Measurements from ENCODE around the gene CXorf38.

CXorf38 gene

GRCh38 chrX:40647307-40648197 lies at the start of gene CXorf38:
Gene CXorf38, minus strand, starts transcription at chrX:40647561. Its CDS starts 41 bp downstream, at chrX:40647520.
- DNase-seq (ENCODE audit: low spot score) = peak; percentile 87

- no peak for DNase-seq (ENCODE audit: low spot score)
These were observed 47.4 kb upstream of the CXorf38 start for GRCh38 chrX:40694802-40695201.

GRCh38 chrX:40688929-40689328 lies 41.6 kb upstream of the CXorf38 start:
- no peak for DNase-seq (ENCODE audit: low spot score)

DNA sequence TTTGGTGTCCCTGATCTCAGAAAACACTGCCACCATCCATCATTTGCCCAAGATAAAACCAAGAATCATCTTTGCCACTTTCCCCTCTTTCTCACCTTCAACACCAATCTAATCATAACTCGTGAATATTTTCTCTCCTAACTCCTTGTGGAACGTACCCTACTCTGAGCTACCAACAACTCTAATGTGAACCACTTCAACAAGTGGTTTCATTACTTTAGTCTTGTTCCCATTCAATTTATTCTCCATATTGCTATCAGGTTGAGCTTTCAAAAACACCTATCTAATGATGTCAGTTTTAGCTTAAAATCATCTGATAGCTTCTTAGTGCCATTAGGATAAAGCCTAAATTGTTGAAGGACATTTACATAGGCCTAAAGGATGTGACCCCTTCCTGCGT lies 39.8 kb upstream of the CXorf38 start:
- no peak for DNase-seq (ENCODE audit: low spot score)

- no peak for DNase-seq (ENCODE audit: low spot score)
These were observed 38.1 kb upstream of the CXorf38 start for GRCh38 chrX:40685362-40685918.

GRCh38 chrX:40684092-40684491 lies 36.7 kb upstream of the CXorf38 start:
- DNase-seq (ENCODE audit: low spot score) = no peak

DNA sequence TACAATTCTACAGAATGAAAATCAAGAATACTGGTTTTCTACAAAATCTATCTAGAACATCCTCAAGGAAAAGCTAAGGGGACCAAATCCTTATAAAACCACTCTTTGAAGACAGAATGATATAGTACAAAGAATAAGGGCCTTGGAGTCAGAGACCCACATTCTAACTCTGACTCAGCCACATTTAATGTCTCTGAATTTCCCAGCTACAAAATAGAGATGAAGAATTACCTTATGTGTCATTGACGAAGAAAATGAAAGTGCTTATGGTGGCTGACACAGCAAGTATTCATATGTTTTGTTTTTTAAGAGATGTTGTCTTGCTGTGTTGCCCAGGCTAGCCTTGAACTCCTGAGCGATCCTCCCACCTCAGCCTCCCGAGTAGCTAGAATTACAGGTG lies 35.9 kb upstream of the CXorf38 start:
- DNase-seq (ENCODE audit: low spot score) = no peak

DNA sequence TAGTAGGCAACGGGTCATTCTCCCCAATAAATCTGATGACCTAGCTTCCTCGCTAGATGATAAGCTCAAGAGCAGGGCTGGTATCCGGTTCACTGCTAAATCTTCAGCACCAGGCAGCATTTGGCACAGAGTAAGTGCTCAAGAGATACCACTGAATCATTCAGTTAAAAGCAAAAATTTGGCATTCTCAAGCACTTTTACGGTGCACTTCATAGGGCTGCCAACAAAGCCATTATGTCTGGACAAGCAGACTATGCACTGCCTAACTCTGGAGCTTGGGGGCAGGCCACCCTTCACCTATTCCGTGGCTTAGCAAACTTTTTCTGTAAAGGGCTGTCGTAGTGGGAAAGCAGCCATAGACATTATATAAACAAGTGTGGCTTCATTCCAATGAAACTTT lies 23.8 kb upstream of the CXorf38 start:
- no peak for DNase-seq (ENCODE audit: low spot score)

GRCh38 chrX:40663880-40664630 lies 16.7 kb upstream of the CXorf38 start:
- DNase-seq (ENCODE audit: low spot score) = no peak

- DNase-seq (ENCODE audit: low spot score) = no peak
These were observed 15.8 kb upstream of the CXorf38 start for GRCh38 chrX:40663078-40663740.

- no peak for DNase-seq (ENCODE audit: low spot score)
These were observed 14.1 kb upstream of the CXorf38 start for GRCh38 chrX:40661489-40661888.

DNA sequence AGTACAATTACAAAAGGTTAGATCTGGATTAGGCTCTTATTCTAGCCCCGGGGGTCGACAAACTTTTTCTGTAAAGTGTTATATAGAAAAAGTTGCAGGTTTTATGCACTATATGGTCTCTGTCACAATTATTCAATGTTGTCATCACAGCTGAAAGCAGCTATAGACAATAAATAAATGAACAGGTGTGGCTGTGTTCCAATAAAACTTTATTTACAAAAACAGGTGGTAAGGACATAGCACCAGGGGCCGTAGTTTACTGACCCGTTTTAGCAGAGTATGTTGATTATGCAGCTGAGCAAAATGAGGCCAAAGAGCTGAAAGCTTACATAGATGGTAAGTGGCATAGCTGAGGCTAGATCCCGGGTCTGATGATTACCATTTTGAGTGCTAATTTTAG lies 13.0 kb upstream of the CXorf38 start:
- DNase-seq (ENCODE audit: low spot score) = no peak

- DNase-seq (ENCODE audit: low spot score) = no peak
These were observed 6.2 kb upstream of the CXorf38 start for GRCh38 chrX:40653535-40653934.

GRCh38 chrX:40652664-40653063 lies 5.3 kb upstream of the CXorf38 start:
- DNase-seq (ENCODE audit: low spot score) = no peak

DNA sequence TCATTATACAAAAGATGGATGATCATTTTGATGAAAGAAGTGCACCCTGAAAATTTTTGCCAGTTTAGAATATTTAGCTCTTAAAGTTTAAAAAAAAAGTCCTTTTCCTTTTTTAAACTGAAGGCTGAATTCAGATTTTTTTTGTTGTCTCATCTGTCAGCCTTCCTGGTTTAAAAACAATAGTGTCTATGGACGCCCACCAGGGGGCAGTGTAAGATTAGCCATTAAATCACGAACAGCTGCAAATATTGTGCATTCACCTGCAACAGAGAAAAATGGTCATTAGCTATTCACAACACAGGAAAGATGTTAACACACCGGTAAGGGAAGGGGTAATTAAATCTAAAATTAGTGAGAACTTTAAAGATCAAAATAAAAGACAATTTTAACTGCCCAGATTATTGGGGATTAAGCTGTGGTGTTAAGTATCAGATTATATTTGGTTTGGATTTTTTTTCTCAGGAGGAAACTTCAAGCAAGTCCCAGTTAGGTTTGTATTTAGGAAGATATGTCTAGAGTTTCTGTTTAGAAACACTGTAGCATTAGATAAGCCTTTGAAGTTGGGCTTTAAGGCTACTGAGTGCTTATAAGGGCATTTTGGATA lies 4.4 kb upstream of the CXorf38 start:
- DNase-seq (ENCODE audit: low spot score) = peak; percentile 50

DNA sequence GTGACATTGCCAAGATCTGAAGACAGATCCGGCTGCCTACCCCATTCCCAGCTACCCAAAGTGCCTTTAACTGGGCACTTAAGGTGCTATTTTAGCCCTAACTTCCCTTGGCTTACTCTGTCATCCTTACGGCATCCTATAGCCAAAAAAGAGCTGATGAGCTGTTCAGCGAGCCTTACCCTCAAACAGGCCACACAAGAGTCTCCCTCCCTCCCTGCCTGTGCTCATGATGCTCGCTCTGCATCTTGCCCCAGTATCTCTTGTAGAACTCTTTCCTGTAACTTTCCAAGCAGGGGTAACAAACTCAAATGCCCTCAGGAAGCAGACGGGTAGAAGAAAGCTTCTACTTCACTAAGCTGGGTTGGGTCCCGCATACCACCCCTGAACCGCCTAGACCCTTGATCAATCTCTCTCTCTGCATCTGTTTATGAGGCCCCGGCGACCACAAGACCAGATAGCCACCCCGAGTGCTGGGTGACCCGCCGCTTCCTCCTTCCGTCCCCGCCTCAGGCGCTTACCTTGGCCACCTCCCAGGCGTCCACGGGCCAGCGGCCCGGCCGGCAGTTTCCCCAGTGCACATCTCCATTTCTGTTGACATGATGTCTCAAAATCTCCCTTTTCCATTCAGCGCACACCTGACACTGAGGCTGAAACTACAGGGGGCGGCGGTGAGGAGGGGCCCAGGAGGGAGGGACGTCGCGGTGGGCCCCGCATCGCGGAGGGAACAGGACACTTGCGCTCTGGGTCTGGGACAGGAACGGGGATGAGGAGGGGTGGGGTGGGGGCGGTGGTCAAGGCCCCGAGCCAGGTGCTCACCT lies 663 bp downstream of the CXorf38 start:
- DNase-seq (ENCODE audit: low spot score) = no peak

DNA sequence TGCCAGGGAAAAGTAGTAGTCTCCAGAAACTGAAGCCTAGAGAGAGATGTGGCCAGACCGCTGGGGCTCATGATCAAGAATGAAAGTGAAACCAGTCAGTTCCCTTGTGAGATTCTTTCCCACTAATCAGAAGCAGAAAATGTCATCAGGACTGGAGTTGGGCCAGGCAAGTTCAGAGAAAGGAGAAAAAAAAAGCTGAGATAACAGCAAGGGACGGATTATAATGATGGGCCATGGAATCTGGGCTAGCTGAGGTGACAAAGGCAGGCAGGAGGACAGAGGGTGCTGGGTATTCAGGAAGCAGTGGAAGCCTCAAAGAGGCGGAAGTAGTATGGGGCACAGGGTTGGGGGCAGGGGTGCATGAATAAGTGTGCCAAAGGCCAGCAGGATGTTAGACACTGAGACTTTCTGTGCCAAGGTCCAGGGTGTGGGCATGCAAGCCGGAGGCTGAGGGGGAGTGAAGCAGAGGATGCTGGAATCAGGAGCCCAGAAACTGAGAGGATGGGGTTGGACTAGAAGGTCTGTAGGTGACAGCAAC lies 2.5 kb downstream of the CXorf38 start:
- DNase-seq (ENCODE audit: low spot score) = peak; percentile 29

GRCh38 chrX:40644176-40644575 lies 3.2 kb downstream of the CXorf38 start:
- DNase-seq (ENCODE audit: low spot score) = no peak

- DNase-seq (ENCODE audit: low spot score) = no peak
These were observed 9.7 kb downstream of the CXorf38 start for GRCh38 chrX:40637687-40638086.

- no peak for DNase-seq (ENCODE audit: low spot score)
These were observed 15.2 kb downstream of the CXorf38 start for GRCh38 chrX:40632199-40632598.

DNA sequence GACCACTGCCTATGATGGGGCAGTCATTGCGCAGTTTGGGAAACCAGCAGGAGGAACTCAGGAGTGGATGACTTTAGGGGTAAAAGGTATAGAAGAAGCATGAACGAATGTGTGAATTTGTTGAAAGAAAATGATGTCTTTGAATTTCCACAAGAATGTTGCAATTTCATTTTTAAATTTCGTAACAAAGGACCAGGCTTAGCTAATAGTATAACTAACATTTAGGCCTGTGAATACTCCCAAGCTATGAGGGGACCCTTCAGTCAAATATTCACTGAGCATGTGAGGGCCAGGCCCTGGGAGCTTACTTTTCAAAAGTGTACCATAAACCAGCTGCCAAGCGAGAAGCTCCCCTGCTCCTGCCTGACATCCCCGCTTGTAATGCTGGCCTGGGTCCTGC lies 18.9 kb downstream of the CXorf38 start:
- DNase-seq (ENCODE audit: low spot score) = no peak
